Prostate gland (tissue), 2 donors: ENCODE measurements around the gene CD164.

Source experiments
- POLR2A ChIP-seq: fragments of 450-650 bp; IDR thresholded peaks from one replicate; pipeline ENCODE4 v1.6.1; 2016; ENCODE audit warnings: antibody characterized with exemption, mild to moderate bottlenecking
- TF ChIP-seq, protein P1 (sequence below), 4 experiments: fragments of 200-600 bp in 2 of 4; fragments of 450-650 bp in 2 of 4; sonication (generic) in 2 of 4; IDR thresholded peaks; 1 replicate in 3 of 4; 2 replicates in 1 of 4; pipeline ENCODE4 v1.5.1; 2016 to 2019; ENCODE audit warnings: antibody characterized with exemption in 4 of 4, mild to moderate bottlenecking in 2 of 4, moderate library complexity in 2 of 4

DNA sequence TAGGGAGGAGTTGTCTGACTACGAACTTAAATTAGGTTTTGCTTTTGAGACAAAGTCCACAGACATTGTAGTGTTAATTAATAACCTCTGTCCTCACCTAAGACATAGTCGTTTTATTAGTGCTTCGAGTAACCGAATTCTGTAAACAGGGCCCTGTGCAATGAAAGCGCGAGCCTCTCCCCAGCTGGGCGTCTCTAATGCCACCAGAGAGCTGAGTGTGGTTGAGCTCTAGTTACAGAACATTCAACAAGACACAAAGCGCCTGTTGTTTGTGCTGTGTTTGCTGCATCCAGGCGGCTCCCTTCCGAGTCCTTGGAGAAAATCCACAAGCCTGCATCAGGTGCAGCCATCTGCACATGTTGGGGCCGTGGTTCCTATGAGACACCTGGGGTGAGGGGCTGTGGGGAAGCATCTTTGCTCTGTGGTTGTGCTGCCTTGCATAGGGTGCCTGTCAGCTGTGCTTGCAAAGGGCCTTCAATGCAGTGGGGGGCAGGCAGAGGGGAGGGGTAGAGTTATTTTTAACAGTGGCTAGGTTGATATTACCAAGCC lies 63.9 kb downstream of the CD164 start:
- no peak for TF ChIP-seq POLR2A
- TF ChIP-seq, protein P1, sequence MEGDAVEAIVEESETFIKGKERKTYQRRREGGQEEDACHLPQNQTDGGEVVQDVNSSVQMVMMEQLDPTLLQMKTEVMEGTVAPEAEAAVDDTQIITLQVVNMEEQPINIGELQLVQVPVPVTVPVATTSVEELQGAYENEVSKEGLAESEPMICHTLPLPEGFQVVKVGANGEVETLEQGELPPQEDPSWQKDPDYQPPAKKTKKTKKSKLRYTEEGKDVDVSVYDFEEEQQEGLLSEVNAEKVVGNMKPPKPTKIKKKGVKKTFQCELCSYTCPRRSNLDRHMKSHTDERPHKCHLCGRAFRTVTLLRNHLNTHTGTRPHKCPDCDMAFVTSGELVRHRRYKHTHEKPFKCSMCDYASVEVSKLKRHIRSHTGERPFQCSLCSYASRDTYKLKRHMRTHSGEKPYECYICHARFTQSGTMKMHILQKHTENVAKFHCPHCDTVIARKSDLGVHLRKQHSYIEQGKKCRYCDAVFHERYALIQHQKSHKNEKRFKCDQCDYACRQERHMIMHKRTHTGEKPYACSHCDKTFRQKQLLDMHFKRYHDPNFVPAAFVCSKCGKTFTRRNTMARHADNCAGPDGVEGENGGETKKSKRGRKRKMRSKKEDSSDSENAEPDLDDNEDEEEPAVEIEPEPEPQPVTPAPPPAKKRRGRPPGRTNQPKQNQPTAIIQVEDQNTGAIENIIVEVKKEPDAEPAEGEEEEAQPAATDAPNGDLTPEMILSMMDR (IDR thresholded peaks at IDR 0.05): no peak
